T-helper 1 cell treated with Interleukin-12 subunit alpha and Interleukin-12 subunit beta and Interleukin-4 antibody, amounts not matched to agents 30 ng/mL and 1 ng/mL, for 36 hours (primary cell): ENCODE data around the gene ZBP1. TPM values are rescaled to one million over a fixed set of nuclear protein-coding genes. Genes with fewer than 3 reads are reported as not detected.

Experiments used
- intact Hi-C: fragments of 100-400 bp; cut with micrococcal nuclease; formaldehyde crosslinking; loops from one replicate; pipeline ENCODE4 v1.15.1; 2024
- total RNA-seq: library from RNA; stranded (reverse); gene quantifications from 2 replicates; pipeline ENCODE4 v1.2.3, GENCODE V29; 2022

The ZBP1 gene
- total RNA-seq, 1 donor from 2014 or later = 12.5 TPM

DNA sequence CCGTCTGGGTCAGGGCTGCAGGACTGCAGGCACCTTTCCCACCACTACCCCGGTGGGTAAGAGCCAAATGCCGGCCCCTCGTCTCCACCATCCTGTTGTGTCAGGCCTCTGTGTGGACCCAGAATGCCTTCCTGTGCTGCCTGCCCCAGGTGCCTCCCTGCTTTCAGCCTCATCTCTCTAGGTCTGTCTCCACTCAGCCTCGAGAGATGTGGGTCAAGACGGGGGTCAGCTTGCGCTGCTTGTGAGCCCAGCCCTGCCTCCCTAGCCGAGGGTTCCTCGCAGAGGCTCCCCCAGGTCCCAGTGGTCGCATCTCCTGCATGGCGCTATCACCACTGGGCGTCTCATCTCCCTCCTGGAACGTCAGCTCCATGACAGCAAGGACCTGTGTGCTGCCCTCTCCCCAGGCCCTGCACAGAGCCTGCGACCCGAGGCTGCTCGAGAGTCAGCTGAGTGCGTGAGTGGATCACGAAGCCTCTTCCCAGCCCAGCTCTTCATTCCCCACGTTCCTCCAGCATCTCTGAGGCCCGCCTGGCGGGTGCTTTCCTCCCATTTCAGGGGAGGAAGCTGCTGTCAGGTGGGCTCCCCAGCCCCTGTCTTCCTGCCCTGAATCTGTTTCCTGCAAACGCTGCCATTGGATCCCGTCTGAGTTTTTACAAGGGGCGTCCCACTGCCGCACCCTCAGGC, 38.7 kb upstream of the ZBP1 start:
- intact Hi-C loops = no loop called here

- intact Hi-C loops = no loop called here
These were observed 38.2 kb upstream of the ZBP1 start for GRCh38 chr20:57658447-57658832.

DNA sequence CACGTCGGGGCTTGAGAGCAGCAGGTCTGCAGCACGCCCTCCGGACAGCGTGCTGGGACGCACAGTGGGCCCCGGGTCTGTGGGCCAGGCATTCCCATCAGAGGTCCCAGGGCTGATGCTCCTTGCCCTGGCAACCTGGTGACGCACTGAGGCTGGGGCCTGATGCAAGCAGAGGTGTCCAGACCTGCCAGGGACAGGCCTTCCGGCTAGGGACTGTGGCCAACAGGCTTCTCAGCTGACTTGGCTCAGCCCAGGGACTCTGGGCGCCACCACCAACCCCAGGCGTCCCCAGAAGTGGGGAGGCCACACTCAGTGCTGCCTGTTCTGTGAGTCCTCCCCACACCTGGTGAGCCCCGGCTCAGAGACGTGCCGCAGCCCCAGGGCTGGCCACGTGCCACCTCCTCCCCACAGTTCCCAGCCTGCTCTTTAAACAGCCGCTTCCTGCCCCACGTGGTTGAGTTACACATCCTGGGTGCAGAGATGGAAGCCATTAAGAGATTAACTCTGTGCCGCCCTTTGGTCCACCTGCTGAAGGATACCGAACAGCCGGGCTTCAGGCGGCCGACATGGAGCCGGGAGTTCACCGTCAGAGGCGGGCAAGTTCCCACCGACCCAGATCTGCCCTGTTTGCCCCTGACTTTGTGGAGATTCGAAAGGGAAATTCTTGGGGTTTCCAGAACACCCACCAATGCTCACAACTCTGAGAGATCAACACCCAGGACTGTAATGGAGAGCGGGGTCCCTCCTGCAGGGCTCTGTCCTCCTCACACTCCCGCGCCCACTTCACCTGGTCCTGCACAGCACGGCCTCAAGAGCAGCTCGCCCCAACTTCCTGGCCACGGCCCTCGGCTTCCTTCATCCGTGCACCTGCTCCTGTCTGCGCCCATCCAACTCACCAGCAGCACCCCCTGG, 37.6 kb upstream of the ZBP1 start:
- intact Hi-C loops = no loop called here

DNA sequence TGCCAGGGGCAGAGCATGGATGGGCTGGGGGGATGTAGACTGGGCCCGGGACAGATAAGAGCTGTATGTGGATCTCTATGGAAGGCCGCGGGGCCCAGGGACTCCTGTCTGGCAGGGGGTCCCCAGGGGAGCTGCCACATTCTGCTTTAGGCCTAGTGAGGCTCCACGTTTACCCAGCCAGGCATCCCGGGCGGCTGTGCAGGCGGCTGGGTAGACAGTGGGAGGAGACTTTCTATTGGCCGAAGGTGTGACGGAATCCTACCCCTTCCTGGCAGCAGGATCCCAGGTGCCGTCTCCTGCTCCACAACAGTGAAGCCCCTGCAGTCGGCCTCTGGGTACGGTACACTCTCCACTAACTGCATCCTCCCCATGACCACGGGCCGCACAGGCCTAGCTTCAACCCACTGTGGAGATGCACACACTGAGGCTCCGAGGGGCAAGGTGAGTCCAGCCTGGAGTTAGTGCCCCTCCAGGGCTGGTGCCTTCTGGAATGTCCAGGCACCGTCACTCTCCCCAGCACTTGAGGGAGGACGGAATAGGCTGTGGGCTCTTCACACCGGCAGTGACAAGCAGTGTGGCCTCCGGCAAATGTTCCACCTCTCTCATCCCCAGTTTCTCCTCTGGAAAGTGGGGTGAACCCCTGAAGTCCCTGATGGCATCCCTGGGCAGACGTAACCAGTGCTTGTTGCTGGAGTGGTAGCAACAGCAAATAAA, 36.8 kb upstream of the ZBP1 start:
- intact Hi-C loops = no loop called here

DNA sequence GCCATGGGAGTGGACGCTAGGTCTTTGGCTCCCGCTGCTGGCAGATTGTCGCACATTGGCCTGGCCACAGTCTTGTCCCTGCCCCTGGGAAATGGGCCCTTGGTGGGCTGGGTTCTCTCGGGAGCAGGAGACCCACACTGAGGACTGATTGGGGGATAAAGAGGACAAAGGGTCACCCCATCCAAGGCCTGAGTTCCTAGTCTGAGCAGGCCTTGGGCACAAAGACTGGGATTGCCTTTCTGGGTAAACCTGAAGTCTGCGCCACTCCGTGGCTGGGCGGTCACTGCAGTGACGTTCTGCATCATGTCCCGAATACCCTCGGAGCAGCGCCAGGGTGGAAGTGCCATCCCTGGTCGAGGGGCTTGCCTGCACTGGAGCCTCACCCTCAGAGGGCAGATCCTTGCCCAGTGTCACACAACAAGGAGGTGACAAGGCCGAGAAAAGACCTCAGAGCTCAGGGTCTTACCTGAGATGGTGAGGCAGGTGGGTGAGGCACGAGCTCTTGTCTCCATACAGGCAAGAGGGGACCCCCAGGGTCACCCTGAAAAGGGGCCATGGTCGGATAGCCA, 36.1 kb upstream of the ZBP1 start:
- intact Hi-C loops = no loop called here

- intact Hi-C loops = loop anchor here (2.0 kb wide), 1 partner anchor 27 kb away; no protein-coding TSS in a partner anchor
These were observed 35.6 kb upstream of the ZBP1 start for GRCh38 chr20:57655809-57656155.

DNA sequence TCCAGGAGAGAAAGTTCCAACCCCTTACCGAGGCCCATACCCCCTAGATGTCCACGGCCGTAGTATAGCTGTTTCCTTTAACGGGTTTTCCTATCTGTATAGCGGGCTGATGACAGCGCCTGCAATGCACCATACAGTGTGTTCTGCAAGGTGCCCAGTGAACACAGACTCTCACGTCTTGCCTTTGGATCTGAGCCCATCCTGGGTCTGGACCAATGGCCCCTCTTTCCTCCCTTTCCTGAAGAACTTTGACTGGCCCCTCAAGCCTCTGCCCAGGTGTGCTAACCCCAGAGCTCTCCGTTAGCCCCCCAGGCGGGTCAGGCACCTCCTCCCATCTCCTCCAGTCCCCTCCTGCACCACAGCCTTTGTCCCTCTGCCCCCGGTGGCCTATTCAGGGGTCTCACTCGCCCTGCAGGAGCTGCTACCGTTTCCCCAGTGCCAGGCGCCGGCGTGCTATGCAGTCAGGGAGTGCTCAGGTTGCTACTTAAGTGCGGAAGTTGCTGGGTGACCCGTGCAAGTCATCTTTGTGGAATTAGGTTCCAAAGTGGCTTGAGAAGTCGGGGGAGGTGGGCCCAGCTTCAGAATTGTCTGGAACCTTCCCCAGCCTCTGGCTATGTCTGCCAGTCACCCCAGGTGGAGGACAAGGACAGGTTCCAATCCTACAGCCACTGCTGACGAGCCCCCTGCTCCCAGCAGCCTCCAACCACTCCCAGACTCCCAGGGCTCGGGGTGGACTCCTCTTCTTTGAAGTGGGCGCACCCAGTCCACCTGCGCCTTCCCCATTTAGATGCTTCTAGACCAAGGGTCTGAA, 35.0 kb upstream of the ZBP1 start:
- intact Hi-C loops = loop anchor here (1.0 to 2.0 kb wide), 5 partner anchors 26 to 524 kb away; no protein-coding TSS in a partner anchor

DNA sequence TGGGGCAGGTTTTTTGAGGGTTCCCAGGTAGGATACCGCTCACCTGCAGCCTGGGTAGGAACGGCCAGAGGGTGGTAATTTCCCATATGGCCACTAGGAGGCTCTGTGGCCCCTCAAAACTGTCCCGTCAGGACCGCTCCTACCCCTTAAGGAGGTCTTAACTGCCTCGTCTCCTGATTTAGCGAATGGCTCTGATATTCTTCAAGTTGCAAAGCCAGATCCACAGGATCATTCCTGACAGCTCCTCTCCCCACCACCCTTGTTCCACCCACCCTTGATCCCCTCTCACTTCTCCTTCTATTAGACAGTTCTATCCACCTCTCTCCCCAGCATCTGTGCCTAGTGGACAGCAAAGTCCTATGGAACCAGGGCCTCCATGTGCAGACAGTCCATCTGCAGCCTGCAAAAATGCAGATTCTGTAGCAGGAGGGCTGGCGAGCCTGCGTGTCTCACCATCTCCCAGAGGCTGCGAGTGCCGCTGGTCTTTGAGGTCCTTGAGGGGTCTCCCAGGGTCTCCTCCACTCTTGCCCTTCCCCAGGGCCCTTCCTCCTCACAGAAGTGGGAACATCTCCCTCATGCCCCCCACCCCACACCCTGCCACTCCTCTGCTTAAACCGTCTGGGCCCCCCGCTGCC, 34.3 kb upstream of the ZBP1 start:
- intact Hi-C loops = loop anchor here (1.0 to 2.0 kb wide), 5 partner anchors 26 to 525 kb away; no protein-coding TSS in a partner anchor

- intact Hi-C loops = loop anchor here (1.0 to 2.0 kb wide), 5 partner anchors 25 to 525 kb away; no protein-coding TSS in a partner anchor
These were observed 33.7 kb upstream of the ZBP1 start for GRCh38 chr20:57653910-57654309.

- intact Hi-C loops = no loop called here
These were observed 33.3 kb upstream of the ZBP1 start for GRCh38 chr20:57653546-57653900.

GRCh38 chr20:57652606-57653545, 32.6 kb upstream of the ZBP1 start:
- intact Hi-C loops = no loop called here

- intact Hi-C loops = no loop called here
These were observed 31.8 kb upstream of the ZBP1 start for GRCh38 chr20:57651881-57652605.

DNA sequence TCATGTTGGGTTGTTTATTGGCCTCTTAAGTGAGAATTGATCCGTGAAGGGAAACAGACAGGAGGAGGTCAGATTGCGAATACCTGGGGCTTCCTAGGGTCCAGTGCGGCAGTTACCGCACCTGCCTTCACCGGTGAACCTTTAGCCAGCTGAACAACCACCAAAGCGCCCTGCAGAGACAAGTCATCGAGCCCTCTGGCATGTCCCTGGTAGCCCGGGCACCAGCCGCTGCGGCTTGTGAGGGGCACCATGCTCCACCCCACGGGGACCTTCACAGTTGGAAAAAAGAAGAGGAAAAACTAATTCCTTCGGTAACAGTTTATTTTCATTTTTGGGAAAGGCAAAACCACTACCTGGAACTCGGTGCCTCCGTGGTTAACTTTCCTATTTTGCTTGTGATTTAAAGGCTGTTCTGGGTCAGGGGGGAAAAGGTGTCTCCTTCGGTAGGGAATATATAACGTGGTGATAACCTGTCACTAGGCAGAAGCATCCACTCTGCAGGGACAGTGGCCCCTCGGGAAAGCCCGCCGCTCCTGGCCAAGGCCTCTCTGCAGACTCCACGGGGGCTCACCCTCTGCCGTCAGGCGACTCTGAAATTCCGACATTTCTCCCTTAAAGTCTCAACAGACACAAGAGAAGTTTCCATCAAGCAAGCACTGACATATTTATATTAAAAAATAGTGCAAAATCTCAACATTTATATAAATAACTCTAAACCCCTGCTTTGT, 30.7 kb upstream of the ZBP1 start:
- intact Hi-C loops = no loop called here

GRCh38 chr20:57650266-57650665, 30.0 kb upstream of the ZBP1 start:
- intact Hi-C loops = no loop called here

- intact Hi-C loops = no loop called here
These were observed 29.4 kb upstream of the ZBP1 start for GRCh38 chr20:57649617-57650015.

DNA sequence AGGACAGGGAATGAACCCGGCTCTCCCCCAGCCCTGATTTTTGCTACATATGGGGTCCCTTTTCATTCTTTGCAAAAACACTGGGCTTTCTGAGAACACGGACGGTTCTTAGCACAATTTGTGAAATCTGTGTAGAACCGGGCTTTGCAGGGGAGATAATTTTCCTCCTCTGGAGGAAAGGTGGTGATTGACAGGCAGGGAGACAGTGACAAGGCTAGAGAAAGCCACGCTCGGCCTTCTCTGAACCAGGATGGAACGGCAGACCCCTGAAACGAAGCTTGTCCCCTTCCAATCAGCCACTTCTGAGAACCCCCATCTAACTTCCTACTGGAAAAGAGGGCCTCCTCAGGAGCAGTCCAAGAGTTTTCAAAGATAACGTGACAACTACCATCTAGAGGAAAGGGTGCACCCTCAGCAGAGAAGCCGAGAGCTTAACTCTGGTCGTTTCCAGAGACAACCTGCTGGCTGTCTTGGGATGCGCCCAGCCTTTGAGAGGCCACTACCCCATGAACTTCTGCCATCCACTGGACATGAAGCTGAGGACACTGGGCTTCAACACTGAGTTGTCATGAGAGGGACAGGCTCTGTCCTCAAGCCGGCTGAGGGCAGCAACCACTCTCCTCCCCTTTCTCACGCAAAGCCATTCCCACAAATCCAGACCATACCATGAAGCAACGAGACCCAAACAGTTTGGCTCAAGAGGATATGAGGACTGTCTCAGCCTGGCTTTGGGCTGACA, 28.8 kb upstream of the ZBP1 start:
- intact Hi-C loops = no loop called here
